Astrocyte (in vitro differentiated cells and primary cell): ENCODE measurements around the gene SSBP2. TPM values are rescaled to one million over a fixed set of nuclear protein-coding genes. Genes with fewer than 3 reads are reported as not detected.

Source experiments
- DNase-seq: peaks from one replicate; pipeline ENCODE4 v3.0.0-alpha.2; 2010; ENCODE audit warnings: low read depth
- FAIRE-seq: peaks from 2 replicates; lab custom pipeline; 2011; peaks lifted over from hg19 to GRCh38; lab: Jason Lieb, UNC
- H2AFZ ChIP-seq: 2 replicates; pipeline ENCODE4 v1.6.0; 2012; ENCODE audit warnings: low read depth, low read length, inconsistent platforms
- H3K27ac ChIP-seq: 2 replicates; pipeline ENCODE4 v1.5.1; 2011; ENCODE audit warnings: low read depth, low read length, inconsistent platforms
- H3K27me3 ChIP-seq: 2 replicates; pipeline ENCODE4 v1.6.0; 2011; ENCODE audit warnings: low read length, inconsistent platforms; ENCODE audit not compliant: insufficient read depth
- H3K36me3 ChIP-seq: 2 replicates; pipeline ENCODE4 v1.5.1; 2011; ENCODE audit warnings: low read length, inconsistent platforms; ENCODE audit not compliant: insufficient read depth
- H3K4me1 ChIP-seq: 2 replicates; pipeline ENCODE4 v1.5.1; 2011; ENCODE audit warnings: low read length, inconsistent platforms; ENCODE audit not compliant: insufficient read depth
- H3K4me2 ChIP-seq: 2 replicates; pipeline ENCODE4 v1.6.0; 2012; ENCODE audit warnings: low read length, inconsistent platforms
- H3K4me3 ChIP-seq: 2 replicates; pipeline ENCODE4 v1.5.1; 2011; ENCODE audit warnings: low read depth, mild to moderate bottlenecking, low read length, inconsistent platforms; ENCODE audit not compliant: insufficient read depth
- H3K79me2 ChIP-seq: 2 replicates; pipeline ENCODE4 v1.6.0; 2012; ENCODE audit warnings: mild to moderate bottlenecking, low read length, inconsistent platforms; ENCODE audit not compliant: insufficient read depth
- H3K9ac ChIP-seq: 2 replicates; pipeline ENCODE4 v1.6.0; 2012; ENCODE audit warnings: mild to moderate bottlenecking, low read length, inconsistent platforms
- H3K9me3 ChIP-seq: 2 replicates; pipeline ENCODE4 v1.5.1; 2012; ENCODE audit warnings: low read depth, mild to moderate bottlenecking, low read length, inconsistent platforms; ENCODE audit not compliant: insufficient read depth
- H4K20me1 ChIP-seq: 2 replicates; pipeline ENCODE4 v1.6.0; 2012; ENCODE audit warnings: low read length, inconsistent platforms; ENCODE audit not compliant: insufficient read depth
- H3K27ac Mint-ChIP-seq: one replicate; pipeline ENCODE4 v1.8.0; 2021; ENCODE audit warnings: mild to moderate bottlenecking, mixed read lengths; ENCODE audit not compliant: unreplicated experiment
- H3K27me3 Mint-ChIP-seq: one replicate; pipeline ENCODE4 v1.8.0; 2021; ENCODE audit warnings: low read depth, mixed read lengths; ENCODE audit not compliant: unreplicated experiment
- H3K36me3 Mint-ChIP-seq: one replicate; pipeline ENCODE4 v1.8.0; 2021; ENCODE audit warnings: low read depth, mixed read lengths; ENCODE audit not compliant: unreplicated experiment
- H3K4me1 Mint-ChIP-seq: one replicate; pipeline ENCODE4 v1.8.0; 2021; ENCODE audit warnings: low read depth, mixed read lengths; ENCODE audit not compliant: unreplicated experiment
- H3K4me3 Mint-ChIP-seq: one replicate; pipeline ENCODE4 v1.8.0; 2021; ENCODE audit warnings: mild to moderate bottlenecking, moderate library complexity, mixed read lengths; ENCODE audit not compliant: unreplicated experiment
- H3K9me3 Mint-ChIP-seq: one replicate; pipeline ENCODE4 v1.8.0; 2021; ENCODE audit warnings: mild to moderate bottlenecking, mixed read lengths; ENCODE audit not compliant: unreplicated experiment
- CTCF ChIP-seq: IDR thresholded peaks from 2 replicates; pipeline ENCODE4 v1.5.1; 2011; ENCODE audit warnings: low read depth, mild to moderate bottlenecking, inconsistent platforms, low read length, moderate library complexity; ENCODE audit not compliant: insufficient read depth
- EZH2 ChIP-seq: IDR thresholded peaks from 2 replicates; pipeline ENCODE4 v1.6.1; 2012; ENCODE audit warnings: mild to moderate bottlenecking, low read length, inconsistent platforms; ENCODE audit not compliant: insufficient read depth
- total RNA-seq: library from RNA; stranded (reverse); gene quantifications from 2 replicates; pipeline ENCODE4 v1.2.1, GENCODE V29; 2021

Gene SSBP2
- total RNA-seq, 1 donor from 2014 or later = 59.8 TPM

GRCh38 chr5:81638471-81638870 is 112.4 kb downstream of the SSBP2 start:
- H4K20me1 ChIP-seq = no peaks in the 10 kb centered on the region
- H3K9me3 Mint-ChIP-seq = no peaks in the 10 kb centered on the region
- H3K27ac Mint-ChIP-seq = peak overlapping the region; percentile 60
- H3K27me3 ChIP-seq = no peaks in the 10 kb centered on the region
- no peaks in the 10 kb centered on the region for H3K27me3 Mint-ChIP-seq
- H3K4me1 Mint-ChIP-seq = peaks cover 14% of the 10 kb centered on the region
- peaks cover 3% of the 10 kb centered on the region for H3K36me3 Mint-ChIP-seq
- H3K4me3 Mint-ChIP-seq = no peak overlapping the region
- H3K4me2 ChIP-seq = no peak overlapping the region
- no peaks in the 10 kb centered on the region for H3K79me2 ChIP-seq
- no peaks in the 10 kb centered on the region for H3K9me3 ChIP-seq
- no peaks in the 10 kb centered on the region for H3K36me3 ChIP-seq
- H2AFZ ChIP-seq = no peak overlapping the region
- H3K27ac ChIP-seq = no peak overlapping the region
- no peak overlapping the region for H3K4me3 ChIP-seq
- DNase-seq (peak; percentile 49), FAIRE-seq (no peak)
- TF ChIP-seq EZH2 = no peak
- TF ChIP-seq CTCF = no peak
- H3K9ac ChIP-seq = no peak overlapping the region
- no peaks in the 10 kb centered on the region for H3K4me1 ChIP-seq

GRCh38 chr5:81633891-81634290 is 117.0 kb downstream of the SSBP2 start:
- Histone ChIP-seq H3K36me3 (no peaks in the 10 kb centered on the region), H3K27ac (no peak overlapping the region), H3K4me3 (no peak overlapping the region), H2AFZ (no peak overlapping the region), H3K27me3 (no peaks in the 10 kb centered on the region), H3K9ac (no peak overlapping the region), H4K20me1 (no peaks in the 10 kb centered on the region), H3K9me3 (no peaks in the 10 kb centered on the region), H3K4me2 (no peak overlapping the region), H3K79me2 (no peaks in the 10 kb centered on the region), H3K4me1 (no peaks in the 10 kb centered on the region)
- FAIRE-seq (no peak), DNase-seq (no peak)
- Mint-ChIP-seq H3K27ac (no peak overlapping the region), H3K4me3 (no peak overlapping the region), H3K27me3 (no peaks in the 10 kb centered on the region), H3K4me1 (peaks cover 19% of the 10 kb centered on the region), H3K36me3 (peaks cover 3% of the 10 kb centered on the region), H3K9me3 (no peaks in the 10 kb centered on the region)
- TF ChIP-seq CTCF (no peak), EZH2 (no peak)

GRCh38 chr5:81633471-81633870 is 117.4 kb downstream of the SSBP2 start:
- H3K9ac ChIP-seq = no peak overlapping the region
- no peak for FAIRE-seq
- H3K4me3 ChIP-seq = no peak overlapping the region
- Mint-ChIP-seq H3K4me3 (no peak overlapping the region), H3K9me3 (no peaks in the 10 kb centered on the region), H3K36me3 (peaks cover 3% of the 10 kb centered on the region), H3K4me1 (peaks cover 16% of the 10 kb centered on the region), H3K27me3 (no peaks in the 10 kb centered on the region), H3K27ac (no peak overlapping the region)
- no peak overlapping the region for H3K4me2 ChIP-seq
- no peaks in the 10 kb centered on the region for H3K4me1 ChIP-seq
- H3K79me2 ChIP-seq = no peaks in the 10 kb centered on the region
- TF ChIP-seq EZH2 (no peak), CTCF (no peak)
- no peaks in the 10 kb centered on the region for H3K36me3 ChIP-seq
- H4K20me1 ChIP-seq = no peaks in the 10 kb centered on the region
- H2AFZ ChIP-seq = no peak overlapping the region
- no peaks in the 10 kb centered on the region for H3K27me3 ChIP-seq
- H3K9me3 ChIP-seq = no peaks in the 10 kb centered on the region
- DNase-seq = no peak
- H3K27ac ChIP-seq = no peak overlapping the region
